Ectodermal cell (in vitro differentiated cells): ENCODE measurements around the gene XPO1.

ENCODE experiments used
- H3K27ac ChIP-seq: 2 replicates; pipeline ENCODE4 v1.7.0; 2013; ENCODE audit warnings: mild to moderate bottlenecking, low read depth, low read length; ENCODE audit not compliant: insufficient read depth, poor library complexity, severe bottlenecking
- H3K27me3 ChIP-seq: 2 replicates; pipeline ENCODE4 v1.7.0; 2013; ENCODE audit warnings: mild to moderate bottlenecking, low read length; ENCODE audit not compliant: insufficient read depth, control insufficient read depth, poor library complexity, severe bottlenecking
- H3K36me3 ChIP-seq: one replicate; pipeline ENCODE4 v1.7.0; 2013; ENCODE audit warnings: low read length; ENCODE audit not compliant: control insufficient read depth, insufficient read depth
- H3K4me1 ChIP-seq: one replicate; pipeline ENCODE4 v1.7.0; 2013; ENCODE audit warnings: low read length; ENCODE audit not compliant: control insufficient read depth, insufficient read depth
- H3K4me3 ChIP-seq: 2 replicates; pipeline ENCODE4 v1.7.0; 2013; ENCODE audit warnings: low read depth, low read length, control low read depth; ENCODE audit not compliant: insufficient read depth
- H3K9me3 ChIP-seq: 2 replicates; pipeline ENCODE4 v1.7.0; 2013; ENCODE audit warnings: mild to moderate bottlenecking, low read length, moderate library complexity; ENCODE audit not compliant: control insufficient read depth
- WGBS, 2 experiments: methylation state at CpG; one replicate each; pipeline ENCODE4 v1.1.7; 2013; ENCODE audit warnings: missing lambda C conversion rate in 2 of 2; 5-methylcytosine and 5-hydroxymethylcytosine counted together

Gene XPO1

DNA sequence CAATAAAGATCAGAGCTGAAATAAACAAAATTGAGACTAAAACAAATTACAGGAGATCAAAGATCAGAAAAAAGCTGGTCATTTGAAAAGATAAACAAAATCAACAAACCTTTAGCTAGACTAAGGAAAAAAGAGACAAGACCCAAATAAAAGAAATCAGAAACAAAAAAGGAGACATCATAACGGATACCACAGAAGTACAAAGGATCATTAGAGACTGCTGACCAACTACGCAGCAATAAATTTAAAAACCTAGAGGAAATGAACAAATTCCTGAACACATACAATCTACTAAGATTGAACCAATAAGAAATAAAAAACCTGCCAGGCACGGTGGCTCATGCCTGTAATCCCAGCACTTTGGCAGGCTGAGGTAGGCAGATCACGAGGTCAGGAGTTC, 101.0 kb downstream of the XPO1 start:
- 89 to 91% methylated on average over 4 of the region's 4 CpGs for WGBS, 2 experiments
- no peak overlapping the region for H3K27ac ChIP-seq

DNA sequence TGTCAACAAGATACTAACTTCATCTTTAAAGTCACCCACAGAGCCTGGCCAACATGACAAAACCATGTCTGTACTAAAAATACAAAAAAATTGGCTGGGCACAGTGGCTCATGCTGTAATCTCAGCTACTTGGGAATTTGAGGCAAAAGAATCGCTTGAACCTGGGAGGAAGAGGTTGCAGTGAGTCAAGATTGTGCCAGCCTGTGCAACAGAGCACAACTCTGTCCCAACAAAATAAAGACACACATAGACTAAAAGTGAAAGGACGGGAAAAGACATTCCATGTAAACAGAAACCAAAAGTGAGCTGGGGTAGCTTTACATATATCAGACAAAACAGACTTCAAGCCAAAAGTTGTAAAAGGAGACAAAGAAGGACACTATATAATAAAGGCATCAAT, 102.1 kb downstream of the XPO1 start:
- Histone ChIP-seq H3K9me3 (no peaks in the 10 kb centered on the region), H3K4me3 (no peak overlapping the region), H3K4me1 (peaks cover 8% of the 10 kb centered on the region), H3K27ac (no peak overlapping the region), H3K27me3 (no peaks in the 10 kb centered on the region), H3K36me3 (no peaks in the 10 kb centered on the region)
- 86 to 93% methylated on average over 2 of the region's 2 CpGs for WGBS, 2 experiments

More for the DNA sequence above, 101.0 kb downstream of the XPO1 start:
- H3K27me3 ChIP-seq = no peaks in the 10 kb centered on the region
- H3K9me3 ChIP-seq = no peaks in the 10 kb centered on the region
- no peaks in the 10 kb centered on the region for H3K36me3 ChIP-seq
- peaks cover 8% of the 10 kb centered on the region for H3K4me1 ChIP-seq
- no peak overlapping the region for H3K4me3 ChIP-seq

DNA sequence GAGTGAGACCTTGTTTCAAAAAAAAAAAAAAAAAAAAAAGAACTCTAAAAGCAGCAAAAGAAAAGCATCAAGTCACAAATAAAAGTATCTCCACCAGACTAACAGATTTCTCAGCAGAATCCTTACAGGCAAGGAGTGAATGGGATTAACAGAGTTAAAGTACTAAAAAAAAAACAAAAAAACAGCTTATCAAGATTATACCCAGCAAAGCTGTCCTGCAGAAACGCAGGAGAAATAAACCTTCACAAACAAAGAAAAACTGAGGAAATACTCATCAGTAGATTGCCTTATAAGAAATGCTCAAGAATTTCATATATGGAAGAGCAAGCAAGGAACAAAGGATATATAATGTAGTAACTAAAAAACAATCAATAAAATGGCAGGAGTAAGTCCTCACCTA, 102.9 kb downstream of the XPO1 start:
- Histone ChIP-seq H3K4me3 (no peak overlapping the region), H3K27ac (no peak overlapping the region), H3K27me3 (no peaks in the 10 kb centered on the region), H3K4me1 (peaks cover 8% of the 10 kb centered on the region), H3K36me3 (no peaks in the 10 kb centered on the region), H3K9me3 (no peaks in the 10 kb centered on the region)
- WGBS, 2 experiments = 92 to 100% methylated on average over 1 of the region's 1 CpG

DNA sequence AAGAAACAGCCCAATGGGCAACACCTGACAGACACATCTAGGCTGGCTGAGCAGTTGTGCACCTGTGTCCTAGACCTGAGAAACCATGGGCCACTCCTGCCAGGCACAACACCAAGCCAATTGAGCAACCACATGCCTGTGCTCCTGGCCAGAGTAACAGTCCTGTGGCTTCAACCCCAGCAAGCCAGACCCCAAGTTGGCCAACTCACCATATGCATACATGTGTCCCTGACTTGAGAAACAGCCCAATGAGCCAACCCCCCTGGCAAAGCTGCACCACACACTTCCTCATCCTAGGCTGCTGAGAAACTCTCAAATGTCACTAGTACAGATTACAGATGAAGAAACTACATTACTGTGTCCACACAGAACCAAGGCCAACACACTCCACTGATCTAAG, 103.8 kb downstream of the XPO1 start:
- Histone ChIP-seq H3K9me3 (no peaks in the 10 kb centered on the region), H3K36me3 (no peaks in the 10 kb centered on the region), H3K4me1 (no peaks in the 10 kb centered on the region), H3K27ac (no peak overlapping the region), H3K27me3 (no peaks in the 10 kb centered on the region), H3K4me3 (no peak overlapping the region)

DNA sequence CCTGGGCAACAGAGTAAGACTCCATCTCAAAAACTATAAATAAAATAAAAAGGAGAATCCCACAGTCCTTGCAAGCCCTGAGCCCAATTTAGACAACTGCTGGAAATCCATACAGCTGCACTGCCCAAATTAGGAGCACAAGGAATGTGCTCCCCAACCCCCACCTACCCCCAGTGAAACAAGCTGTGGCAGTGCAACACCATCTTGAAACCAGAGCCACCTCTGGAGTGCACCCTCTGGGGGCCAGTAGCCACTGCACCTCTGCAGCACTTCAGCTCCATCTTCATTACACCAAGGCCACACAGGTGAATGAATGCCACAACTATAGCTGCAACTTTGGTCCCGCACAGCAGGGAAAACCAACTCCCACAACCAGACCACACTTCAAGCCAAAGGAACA, 104.5 kb downstream of the XPO1 start:
- Histone ChIP-seq H3K4me3 (no peak overlapping the region), H3K4me1 (no peaks in the 10 kb centered on the region), H3K27me3 (no peaks in the 10 kb centered on the region), H3K36me3 (no peaks in the 10 kb centered on the region), H3K27ac (no peak overlapping the region), H3K9me3 (no peaks in the 10 kb centered on the region)
- WGBS, 2 experiments = 88 to 92% methylated on average over 1 of the region's 1 CpG

DNA sequence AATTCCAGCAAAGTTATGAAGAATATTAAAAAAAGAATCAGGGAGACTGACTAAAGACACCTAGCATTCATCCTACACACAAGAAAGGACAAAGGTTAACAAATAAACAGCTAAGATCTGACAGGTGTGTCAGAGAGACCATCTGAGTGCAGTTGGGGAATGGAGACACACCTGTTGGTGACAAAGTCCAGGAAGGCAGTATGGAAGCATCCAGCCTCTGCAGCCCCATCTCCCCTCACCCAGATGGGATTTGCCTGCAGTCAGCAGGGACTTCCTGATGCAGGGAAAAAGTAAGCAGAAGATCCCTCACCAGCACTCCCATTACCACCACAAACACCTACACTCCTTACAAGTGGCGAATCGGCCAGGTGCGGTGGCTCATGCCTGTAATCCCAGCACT, 105.2 kb downstream of the XPO1 start:
- H3K9me3 ChIP-seq = no peaks in the 10 kb centered on the region
- H3K27me3 ChIP-seq = no peaks in the 10 kb centered on the region
- WGBS, 2 experiments = 90 to 91% methylated on average over 3 of the region's 3 CpGs
- H3K4me3 ChIP-seq = no peak overlapping the region
- H3K36me3 ChIP-seq = no peaks in the 10 kb centered on the region
- no peaks in the 10 kb centered on the region for H3K4me1 ChIP-seq
- no peak overlapping the region for H3K27ac ChIP-seq

DNA sequence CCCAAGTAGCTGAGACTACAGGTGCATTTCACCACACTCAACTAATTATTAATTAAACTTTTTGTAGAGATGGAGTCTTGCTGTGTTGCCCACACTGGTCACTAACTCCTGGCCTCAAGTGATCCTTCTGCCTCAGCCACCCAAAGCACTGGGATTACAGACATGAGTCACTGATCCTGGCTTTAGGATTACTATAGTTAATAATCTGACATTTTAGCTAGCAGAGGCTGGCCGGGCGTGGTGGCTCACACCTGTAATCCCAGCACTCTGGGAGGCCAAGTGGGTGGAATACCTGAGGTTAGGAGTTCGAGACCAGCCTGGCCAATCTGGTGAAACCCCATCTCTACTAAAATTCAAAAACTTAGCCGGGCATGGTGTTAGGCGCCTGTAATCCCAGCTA, 106.8 kb downstream of the XPO1 start:
- H3K4me1 ChIP-seq = no peaks in the 10 kb centered on the region
- H3K36me3 ChIP-seq = no peaks in the 10 kb centered on the region
- no peak overlapping the region for H3K27ac ChIP-seq
- H3K4me3 ChIP-seq = no peak overlapping the region
- 90 to 94% methylated on average over 5 of the region's 5 CpGs for WGBS, 2 experiments
- H3K27me3 ChIP-seq = no peaks in the 10 kb centered on the region
- no peaks in the 10 kb centered on the region for H3K9me3 ChIP-seq
